Subcutaneous adipose tissue (tissue), 4 donors: ENCODE data around the gene NECTIN1. TPM values are rescaled to one million over a fixed set of nuclear protein-coding genes. Genes with fewer than 3 reads are reported as not detected.

Experiments
- total RNA-seq, 4 donors: library from RNA; depleted of rRNA; stranded (reverse); fragments of >200 nt; gene quantifications; one replicate each; pipeline ENCODE4 v1.1.0, GENCODE V29; 2016
- TF ChIP-seq, protein P1 (sequence below): fragments of 450-650 bp; IDR thresholded peaks from one replicate; pipeline ENCODE4 v1.5.1; 2016; ENCODE audit warnings: low read depth, mild to moderate bottlenecking, control low read depth, antibody characterized with exemption, moderate library complexity

NECTIN1 gene
- total RNA-seq, 4 donors from 2014 or later, result 1.7 to 4.1 (median 2.5) TPM

DNA sequence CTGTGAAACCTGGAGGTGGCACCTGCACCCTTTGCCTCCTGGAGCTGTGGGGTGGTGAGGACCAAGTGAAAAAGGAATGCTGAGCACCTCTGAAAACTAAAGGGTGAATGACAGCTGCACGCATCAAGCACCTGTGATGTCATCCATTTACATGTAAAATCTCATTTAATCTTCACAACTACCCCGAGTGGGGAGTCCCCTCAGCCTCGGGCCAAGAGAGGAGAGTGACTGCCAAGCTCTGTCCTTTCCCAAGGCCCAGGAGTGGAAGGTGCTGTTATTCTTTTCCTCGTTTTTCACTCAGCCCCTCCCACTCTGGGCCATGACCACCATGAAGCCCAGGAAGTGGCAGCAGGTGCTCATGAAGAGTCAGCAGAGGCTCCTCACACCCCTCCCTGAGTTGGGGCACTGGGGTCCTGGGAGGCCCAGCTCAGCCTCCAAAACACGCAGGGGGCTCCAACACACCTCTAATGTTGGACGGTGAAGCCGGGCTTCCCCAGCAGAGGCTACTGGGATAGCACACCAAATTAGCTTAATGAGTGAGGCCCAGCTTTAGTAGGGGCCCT is 35.7 kb downstream of the NECTIN1 start:
- TF ChIP-seq, protein P1, sequence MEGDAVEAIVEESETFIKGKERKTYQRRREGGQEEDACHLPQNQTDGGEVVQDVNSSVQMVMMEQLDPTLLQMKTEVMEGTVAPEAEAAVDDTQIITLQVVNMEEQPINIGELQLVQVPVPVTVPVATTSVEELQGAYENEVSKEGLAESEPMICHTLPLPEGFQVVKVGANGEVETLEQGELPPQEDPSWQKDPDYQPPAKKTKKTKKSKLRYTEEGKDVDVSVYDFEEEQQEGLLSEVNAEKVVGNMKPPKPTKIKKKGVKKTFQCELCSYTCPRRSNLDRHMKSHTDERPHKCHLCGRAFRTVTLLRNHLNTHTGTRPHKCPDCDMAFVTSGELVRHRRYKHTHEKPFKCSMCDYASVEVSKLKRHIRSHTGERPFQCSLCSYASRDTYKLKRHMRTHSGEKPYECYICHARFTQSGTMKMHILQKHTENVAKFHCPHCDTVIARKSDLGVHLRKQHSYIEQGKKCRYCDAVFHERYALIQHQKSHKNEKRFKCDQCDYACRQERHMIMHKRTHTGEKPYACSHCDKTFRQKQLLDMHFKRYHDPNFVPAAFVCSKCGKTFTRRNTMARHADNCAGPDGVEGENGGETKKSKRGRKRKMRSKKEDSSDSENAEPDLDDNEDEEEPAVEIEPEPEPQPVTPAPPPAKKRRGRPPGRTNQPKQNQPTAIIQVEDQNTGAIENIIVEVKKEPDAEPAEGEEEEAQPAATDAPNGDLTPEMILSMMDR, result no peak

DNA sequence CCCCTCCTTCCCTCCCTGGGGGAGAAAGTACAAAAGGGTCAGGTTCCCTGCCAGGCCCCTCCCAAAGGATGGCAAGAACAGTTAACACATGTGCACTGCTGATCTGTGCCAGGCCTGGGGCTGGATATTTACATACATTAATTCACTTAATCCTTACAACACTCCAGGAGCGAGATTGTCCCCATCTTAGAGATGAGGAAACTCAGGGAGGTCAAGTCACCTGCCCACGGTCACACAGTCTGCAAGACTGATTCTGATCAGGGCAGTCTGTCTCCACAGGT is 36.5 kb downstream of the NECTIN1 start:
- TF ChIP-seq, protein P1, result no peak

DNA sequence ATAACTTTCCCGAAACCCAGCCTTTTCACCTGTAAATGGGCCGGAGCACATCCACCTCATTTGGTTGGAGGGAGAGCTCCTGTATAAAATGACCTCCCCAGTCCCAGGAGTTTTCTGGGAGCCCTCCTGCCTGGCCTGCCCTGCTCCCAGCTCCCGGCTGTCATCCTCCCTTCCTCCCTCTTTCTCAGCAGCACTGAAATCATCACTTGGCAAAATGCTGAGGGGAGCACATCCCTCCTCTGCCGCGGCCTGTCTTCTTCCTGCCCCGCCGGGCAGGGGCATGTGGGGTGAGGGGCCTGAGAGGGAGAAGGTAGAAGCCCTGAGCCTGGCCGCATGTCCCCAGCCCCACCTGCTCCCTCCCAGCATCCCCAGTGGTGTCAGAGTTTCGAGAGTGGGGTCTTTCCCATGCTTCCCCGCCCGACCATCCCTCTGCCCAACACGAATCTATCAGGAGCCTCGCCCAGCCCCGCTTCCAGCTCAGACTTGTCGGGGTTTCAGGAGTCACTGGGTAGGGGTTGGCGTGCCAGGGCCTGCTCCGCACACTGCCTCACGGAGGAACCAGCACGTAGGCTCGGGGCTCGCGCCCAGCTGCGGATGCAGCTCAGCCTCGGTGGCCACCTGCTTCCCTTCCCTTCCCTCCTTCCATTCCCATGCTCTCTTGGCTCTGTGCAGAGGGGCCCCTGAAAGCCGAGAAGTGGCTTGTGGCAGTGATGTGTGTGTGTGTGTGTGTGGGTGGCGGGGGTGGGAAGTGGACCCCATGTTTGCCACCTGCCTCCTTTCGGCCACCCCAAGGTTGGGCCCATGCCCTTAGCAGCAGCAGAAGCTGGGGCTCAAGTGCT is 37.1 kb downstream of the NECTIN1 start:
- TF ChIP-seq, protein P1, result no peak

DNA sequence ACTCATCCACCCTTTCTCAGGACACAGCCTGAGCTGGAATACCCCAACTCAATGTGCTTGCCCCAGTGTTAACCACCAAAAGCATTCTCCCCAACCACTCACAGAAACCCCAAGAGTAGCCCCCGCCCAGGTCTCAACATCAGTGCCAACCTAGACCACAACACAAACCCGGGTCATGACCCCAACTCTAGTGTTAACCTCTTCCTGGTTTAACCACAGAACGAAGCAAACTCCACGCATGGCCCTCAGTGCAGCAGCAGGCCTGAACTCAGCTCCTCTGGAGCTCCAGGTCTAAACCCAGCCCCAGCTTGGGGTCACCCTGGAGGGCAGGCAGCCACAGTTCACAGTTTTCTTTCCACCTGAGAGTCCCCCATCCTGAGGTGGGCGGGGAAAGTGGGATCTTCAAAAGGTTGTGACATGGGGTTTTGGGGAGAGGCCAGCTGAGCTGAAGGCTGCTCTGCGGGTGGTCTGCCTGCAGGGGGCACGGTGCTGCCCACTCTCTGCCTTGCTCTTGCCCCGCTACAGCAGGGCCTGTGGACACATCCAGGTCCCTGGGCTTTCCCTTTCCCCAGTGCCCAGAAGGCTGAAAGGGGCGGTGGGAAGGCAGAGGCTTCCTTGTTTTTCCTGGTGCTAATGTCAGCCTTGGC is 37.9 kb downstream of the NECTIN1 start:
- TF ChIP-seq, protein P1, result no peak

DNA sequence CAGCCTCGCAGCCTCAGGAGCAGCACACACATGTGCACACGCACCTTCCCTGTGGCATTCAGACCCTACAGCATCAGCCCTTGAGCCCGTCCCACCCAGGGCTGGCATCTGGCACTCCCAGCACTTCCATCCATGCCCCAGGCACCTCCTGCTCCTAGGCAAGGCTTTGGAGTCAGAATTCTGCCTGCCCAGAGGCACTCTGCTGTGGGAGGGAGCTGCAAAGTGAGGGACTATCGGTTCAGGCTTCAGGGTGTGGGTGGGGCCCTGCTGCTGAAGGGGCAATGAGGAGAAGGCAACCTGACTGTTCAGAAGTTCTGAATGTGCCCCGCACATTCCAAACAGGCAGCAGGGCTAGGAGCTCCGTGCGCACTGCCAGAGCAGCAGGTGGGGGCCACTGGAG is 39.7 kb downstream of the NECTIN1 start:
- TF ChIP-seq, protein P1, result no peak

DNA sequence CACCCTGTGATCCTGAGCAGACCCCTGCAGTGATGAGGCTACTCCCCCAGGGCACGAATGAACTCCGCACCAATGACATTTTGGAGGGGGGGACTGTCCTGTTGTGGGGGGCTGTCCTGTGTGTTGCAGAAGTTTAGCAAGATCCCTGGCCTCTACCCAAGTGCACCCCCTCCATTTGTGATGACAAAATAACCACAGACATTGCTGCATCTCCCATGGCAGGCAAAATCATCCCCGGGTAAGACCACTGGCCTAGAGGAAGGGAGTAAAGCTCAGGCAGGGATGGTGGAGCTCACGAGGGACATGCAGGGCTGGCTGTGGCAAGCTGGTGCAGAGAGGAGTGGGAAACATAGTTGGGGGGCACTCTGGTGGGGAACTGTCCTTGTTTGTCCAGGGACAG is 40.6 kb downstream of the NECTIN1 start:
- TF ChIP-seq, protein P1, result no peak

DNA sequence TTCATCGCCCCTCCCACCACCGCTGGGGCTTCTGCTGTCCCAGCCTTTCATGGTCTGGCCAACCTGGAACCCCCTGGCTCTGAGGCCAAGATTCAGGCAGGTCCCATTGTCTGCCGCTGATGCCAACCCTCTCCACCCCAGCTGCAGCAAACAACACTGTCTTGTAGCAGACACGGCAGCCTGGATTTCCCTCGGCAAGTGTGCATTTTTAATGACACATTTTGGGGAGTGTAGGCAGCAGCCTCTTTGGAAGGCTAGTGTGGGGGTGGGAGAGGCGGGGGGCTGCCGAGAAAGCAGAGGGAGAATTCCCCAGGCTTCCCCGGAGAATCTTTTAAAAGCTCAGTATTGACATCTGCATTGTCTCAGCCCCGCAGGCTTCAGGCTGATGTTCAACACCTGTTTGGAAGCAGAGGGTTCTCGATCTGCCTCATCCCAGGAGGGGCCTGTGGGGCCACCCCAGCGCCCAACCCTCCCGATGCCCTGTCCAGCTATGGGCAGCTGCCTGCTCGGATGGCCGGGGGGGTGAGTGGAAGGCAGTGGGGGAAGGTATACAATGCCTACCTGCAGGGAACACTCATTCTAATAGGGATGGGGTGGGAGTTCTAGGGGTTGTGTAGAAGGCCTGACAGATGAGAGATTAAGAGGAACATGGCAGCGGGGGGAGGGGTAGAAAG is 41.5 kb downstream of the NECTIN1 start:
- TF ChIP-seq, protein P1, result no peak
